Stimulated activated naive CD4-positive, alpha-beta T cell treated with Interleukin-2 at 50 U/mL for 16 hours (primary cell): Measurements from ENCODE around the gene OR52E2.
"Not testable (repeated sequence)": the region's sequence is repeated elsewhere in the genome, so short reads cannot be mapped to it uniquely, and the experiment has no call there.

Experiments used
- DNase-seq: peaks from one replicate; lab custom pipeline; 2025; lab: John Stamatoyannopoulos, UW

The OR52E2 gene

GRCh38 chr11:5059391-5059790, at the start of gene OR52E2:
TSS of gene OR52E2 (minus strand) at chr11:5059627. CDS start at chr11:5059627, 0 bp downstream.
- DNase-seq: no peak

DNA sequence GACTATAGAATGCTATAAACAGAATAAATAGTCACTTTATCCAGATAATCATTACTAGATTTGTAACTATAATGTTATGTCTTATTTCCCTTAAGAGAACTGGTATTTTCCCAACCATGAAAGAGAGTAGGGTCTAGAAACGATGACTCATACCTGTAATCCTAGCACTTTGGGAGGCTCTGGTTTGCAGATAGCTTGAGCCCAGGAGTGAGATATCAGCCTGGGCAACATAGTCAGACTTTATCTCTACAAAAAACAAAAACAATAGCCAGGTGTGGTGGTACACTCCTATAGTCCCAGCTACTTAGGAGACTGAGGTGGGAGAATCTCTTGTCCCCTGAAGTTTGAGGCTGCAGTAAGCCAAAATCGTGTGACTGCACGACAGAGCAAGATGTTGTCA, 47.9 kb upstream of the OR52E2 start:
- no peak for DNase-seq

- DNase-seq: no peak
Measured at GRCh38 chr11:5103066-5103465, 43.6 kb upstream of the OR52E2 start.

GRCh38 chr11:5102246-5102645, 42.8 kb upstream of the OR52E2 start:
- no peak for DNase-seq

DNA sequence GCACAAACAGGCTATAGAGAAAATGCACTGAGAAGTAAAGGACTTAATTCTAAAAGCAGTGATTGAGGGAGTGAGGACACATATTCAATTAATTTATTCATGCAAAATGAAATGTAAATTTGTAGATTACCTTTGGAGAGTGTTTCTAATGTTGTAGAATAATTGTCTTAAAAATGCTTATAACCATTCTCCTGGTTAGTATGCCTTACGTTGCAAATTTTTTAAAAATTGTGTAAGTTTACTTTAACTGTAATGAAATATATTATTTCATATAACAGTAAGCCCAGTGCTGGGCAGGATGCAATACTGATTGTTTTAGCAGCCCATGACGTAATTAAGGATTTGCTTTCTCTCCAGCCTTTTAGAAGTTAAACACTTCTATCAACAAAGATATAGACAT, 36.6 kb upstream of the OR52E2 start:
- DNase-seq: no peak

- DNase-seq: no peak
Measured at GRCh38 chr11:5092821-5093585, 33.6 kb upstream of the OR52E2 start.

- no peak for DNase-seq
Measured at GRCh38 chr11:5090668-5091067, 31.2 kb upstream of the OR52E2 start.

DNA sequence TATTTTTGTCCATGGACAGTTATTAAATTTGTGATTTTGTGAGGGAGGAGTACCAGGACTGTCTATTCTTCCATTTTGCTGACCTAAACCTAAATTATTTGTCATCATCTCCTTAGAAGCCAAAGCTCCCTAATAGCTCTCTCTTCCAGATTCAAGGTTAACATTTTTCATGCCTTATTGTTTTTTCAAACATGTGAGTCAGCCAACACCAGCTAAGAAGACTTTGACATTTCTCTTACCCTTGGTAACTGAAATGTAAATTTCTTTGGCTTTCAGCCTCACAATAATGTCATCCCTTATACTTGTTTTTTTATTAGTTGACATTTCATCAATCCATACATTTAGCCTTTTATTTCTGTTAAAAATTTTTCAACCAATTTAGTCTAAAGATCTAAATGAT, 29.1 kb upstream of the OR52E2 start:
- DNase-seq: no peak

GRCh38 chr11:5083602-5084001, 24.2 kb upstream of the OR52E2 start:
- no peak for DNase-seq

- DNase-seq: no peak
Measured at GRCh38 chr11:5081405-5081804, 22.0 kb upstream of the OR52E2 start.

- no peak for DNase-seq
Measured at GRCh38 chr11:5071799-5072198, 12.4 kb upstream of the OR52E2 start.

DNA sequence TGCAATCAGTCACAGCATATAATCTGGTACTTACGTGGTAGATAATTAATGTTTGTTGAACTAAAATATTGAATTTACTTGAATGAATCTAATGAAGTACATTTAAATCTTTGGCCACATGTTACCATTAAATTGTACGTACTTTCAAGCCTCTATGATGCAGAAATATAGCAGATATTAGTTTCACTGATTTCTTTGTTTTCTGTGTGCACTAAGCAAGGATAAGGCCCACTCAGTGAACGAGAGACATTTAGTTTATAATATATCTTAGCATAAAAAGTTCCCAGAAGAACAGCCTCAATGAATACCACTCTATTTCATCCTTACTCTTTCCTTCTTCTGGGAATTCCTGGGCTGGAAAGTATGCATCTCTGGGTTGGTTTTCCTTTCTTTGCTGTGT, 9.8 kb upstream of the OR52E2 start, which contains the start of gene OR52E1:
TSS of gene OR52E1 (plus strand) at position 301 of the 400 bp plus-strand sequence.
- DNase-seq: no peak

GRCh38 chr11:5065027-5065426, 5.6 kb upstream of the OR52E2 start:
- no peak for DNase-seq

- DNase-seq: not testable (repeated sequence)
Measured at GRCh38 chr11:5058679-5059078, 748 bp downstream of the OR52E2 start.

- no peak for DNase-seq
Measured at GRCh38 chr11:5046754-5047330, 12.6 kb downstream of the OR52E2 start.

DNA sequence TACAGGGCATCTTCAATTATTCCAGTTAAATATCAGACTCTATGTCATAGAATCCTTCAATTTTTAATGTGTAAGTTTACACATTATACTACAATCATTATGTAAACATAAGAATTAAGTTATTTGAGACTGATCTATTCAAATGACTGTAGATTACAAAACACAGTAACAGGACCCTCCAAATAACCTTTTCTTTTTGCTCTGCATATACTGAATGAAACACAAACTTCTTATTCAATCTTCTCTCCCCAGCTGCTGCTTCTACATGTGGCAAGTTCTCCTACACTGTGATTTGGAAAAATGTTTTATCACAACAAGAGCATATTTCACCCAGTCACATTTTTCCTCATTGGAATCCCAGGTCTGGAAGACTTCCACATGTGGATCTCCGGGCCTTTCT, 13.2 kb downstream of the OR52E2 start, which contains the start of gene OR52J3:
TSS of gene OR52J3 (plus strand) at position 301 of the 400 bp plus-strand sequence. CDS start at position 301, 0 bp downstream.
- DNase-seq: no peak

GRCh38 chr11:5043380-5043779, 16.0 kb downstream of the OR52E2 start:
- DNase-seq: no peak

GRCh38 chr11:5042091-5042490, 17.3 kb downstream of the OR52E2 start:
- DNase-seq: no peak

DNA sequence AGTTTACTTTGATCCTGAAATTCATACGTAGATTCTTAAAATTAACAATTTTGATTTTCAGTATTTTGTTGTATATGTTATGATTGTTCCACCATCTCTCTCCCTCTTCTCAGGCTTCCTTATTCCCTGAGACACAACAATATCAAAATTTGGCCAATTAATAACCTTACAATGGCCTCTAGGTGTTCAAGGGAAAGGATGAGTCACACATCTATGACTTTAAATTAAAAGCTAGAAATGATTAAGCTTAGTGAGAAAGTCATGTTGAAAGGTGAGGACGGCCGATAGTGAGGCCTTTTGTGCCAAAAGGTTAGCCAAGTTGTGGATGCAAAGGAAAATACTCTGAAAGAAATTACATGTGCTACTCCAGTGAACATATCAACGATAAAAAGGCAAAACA, 18.6 kb downstream of the OR52E2 start:
- no peak for DNase-seq

- no peak for DNase-seq
Measured at GRCh38 chr11:5038341-5038740, 21.1 kb downstream of the OR52E2 start.

- no peak for DNase-seq
Measured at GRCh38 chr11:5037926-5038325, 21.5 kb downstream of the OR52E2 start.

DNA sequence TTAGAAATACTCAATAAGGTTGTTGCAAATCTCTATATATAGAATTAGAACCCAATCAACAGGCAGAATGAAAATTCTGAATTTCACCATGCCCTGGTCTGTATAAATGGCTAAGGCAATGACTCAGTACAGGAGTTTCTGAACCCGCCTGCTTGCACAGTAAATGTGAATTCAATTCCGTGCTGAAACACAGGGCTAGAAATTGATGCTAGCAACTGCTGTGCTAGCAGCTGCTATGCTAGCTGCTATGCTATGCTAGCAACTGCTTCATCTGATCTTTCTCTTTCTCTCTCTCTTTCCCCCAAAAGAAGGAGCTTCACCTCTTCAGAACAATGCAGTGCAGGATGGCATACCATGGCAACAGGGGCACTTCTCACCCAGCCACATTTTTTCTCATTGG, 22.8 kb downstream of the OR52E2 start:
- DNase-seq: no peak

GRCh38 chr11:5021996-5022395, 37.4 kb downstream of the OR52E2 start:
- no peak for DNase-seq

- no peak for DNase-seq
Measured at GRCh38 chr11:5013012-5013411, 46.4 kb downstream of the OR52E2 start.
